Right cardiac atrium (tissue), 5 donors: ENCODE measurements around the gene MC1R. TPM values are rescaled to one million over a fixed set of nuclear protein-coding genes. Genes with fewer than 3 reads are reported as not detected.
A peak's percentile ranks its signal among the peaks of the same experiment; 100 is the strongest.
"Not testable (repeated sequence)": the region's sequence is repeated elsewhere in the genome, so short reads cannot be mapped to it uniquely, and the experiment has no call there.

Experiments used
- ATAC-seq, 2 donors: fragments of 200-7000 bp; cut with Tn5 transposase; one replicate each; pipeline versions ENCODE4 v1.8.0 to v1.9.1; 2020; ENCODE audit warnings: moderate library complexity in 2 of 2, mild to moderate bottlenecking in 1 of 2
- DNase-seq, 3 donors: peaks; one replicate each; pipeline ENCODE4 v3.0.0-alpha.2; 2020
- H3K27ac ChIP-seq: one replicate; pipeline ENCODE4 v1.5.1; 2013; ENCODE audit warnings: mild to moderate bottlenecking, low read length, control low read depth, moderate library complexity
- H3K27me3 ChIP-seq: one replicate; pipeline ENCODE4 v1.6.1; 2013; ENCODE audit not compliant: control insufficient read depth, insufficient read depth
- H3K4me1 ChIP-seq: one replicate; pipeline ENCODE4 v1.6.1; 2013; ENCODE audit warnings: low read length; ENCODE audit not compliant: control insufficient read depth, insufficient read depth
- H3K4me3 ChIP-seq: one replicate; pipeline ENCODE4 v1.5.1; 2013; ENCODE audit warnings: low read length, control low read depth
- H3K9me3 ChIP-seq: one replicate; pipeline ENCODE4 v1.6.1; 2013; ENCODE audit warnings: low read length; ENCODE audit not compliant: control insufficient read depth
- WGBS: extraction: QIAGEN DNeasy Blood & Tissue Kit; methylation state at CpG from one replicate; pipeline ENCODE4 v1.1.7; 2013; 5-methylcytosine and 5-hydroxymethylcytosine counted together
- intact Hi-C, 4 donors: fragments of 100-400 bp; cut with DNase I; formaldehyde crosslinking; loops; one replicate each; pipeline versions ENCODE4 v1.11.0 to v1.14.0; 2022 to 2023
- polyA plus RNA-seq: library from polyadenylated mRNA; stranded (reverse); fragments of 200-250 nt; gene quantifications from one replicate; pipeline ENCODE4 v1.2.3, GENCODE V29; 2013
- total RNA-seq, 4 donors: library from RNA; stranded (reverse); fragmentation: NEBNext Ultra II Directional; extraction: Animal tissue kit (Norgen Biotek cat#: 25700); gene quantifications; one replicate each; pipeline ENCODE4 v1.2.1, GENCODE V29; 2021
- donor health status: healthy with polysubstance abuse.
- donor health status: DM: no; HTN: yes; CAD: no.
- donor health status: DM: no; HTN: no; CAD: no.
- donor health status: DM: no; HTN: yes; CAD: no; lungs with severe emphysema.
- donor health status: DM: yes; HTN: yes; CAD: no.

The MC1R gene
- total and polyA plus RNA-seq, 5 donors = 1.3 to 2.6 (median 1.6) TPM

- ATAC-seq = no peak
- Histone ChIP-seq H3K9me3 (no peaks in the 10 kb centered on the region), H3K27me3 (no peaks in the 10 kb centered on the region), H3K4me3 (no peak overlapping the region), H3K27ac (no peak overlapping the region), H3K4me1 (no peaks in the 10 kb centered on the region)
- intact Hi-C loops = no loop called here
- WGBS = 95% methylated on average over 4 of the region's 4 CpGs
- no peak for DNase-seq
These were observed 10.4 kb upstream of the MC1R start for GRCh38 chr16:89908236-89908635.

DNA sequence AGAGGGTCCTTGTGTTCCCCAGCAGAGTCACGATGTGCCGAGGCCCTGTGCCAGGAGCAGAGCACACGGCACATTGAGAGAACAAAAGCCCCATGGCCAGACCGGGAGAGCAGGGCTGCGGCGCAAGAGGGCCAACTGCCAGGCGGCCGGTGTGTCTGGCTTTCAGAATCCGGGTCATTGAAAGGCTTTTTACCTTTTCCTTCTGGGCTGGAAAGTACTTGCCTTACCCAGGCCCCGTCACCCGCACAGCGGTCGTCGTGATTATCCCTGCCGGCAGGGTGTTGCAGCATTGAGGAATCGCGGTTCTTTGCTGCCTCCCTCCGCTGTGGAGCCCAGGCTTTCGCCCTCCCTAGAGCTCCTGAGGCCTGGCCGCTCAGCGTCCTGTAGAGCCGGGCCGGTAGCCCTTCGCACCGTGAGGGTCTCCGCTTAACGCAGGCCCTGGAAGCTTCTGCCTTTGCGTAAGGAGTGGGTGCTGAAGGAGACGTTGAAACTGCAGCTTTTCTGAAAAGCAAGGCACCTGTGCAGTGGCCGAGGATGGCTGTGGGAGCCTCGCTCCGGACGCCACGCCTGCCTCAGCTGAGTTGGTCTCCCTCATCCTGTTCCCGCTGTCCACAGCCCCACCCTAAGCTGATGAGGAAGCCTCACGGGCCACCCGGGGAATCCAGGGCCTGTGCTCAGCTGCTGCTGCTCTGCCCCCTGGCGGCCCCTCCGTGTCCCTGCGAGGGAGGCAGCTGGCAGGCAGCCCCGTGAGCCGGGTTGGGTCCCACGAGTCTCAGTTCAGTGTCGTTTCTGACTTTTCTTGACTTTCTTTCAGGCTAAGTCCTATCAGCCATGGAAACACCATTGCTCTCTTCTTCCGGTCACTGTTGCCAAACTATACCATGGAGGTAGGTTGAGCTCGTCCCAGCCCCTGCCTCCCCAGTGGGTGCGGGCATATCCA lies 8.6 kb upstream of the MC1R start:
- ATAC-seq = peak; percentile 81 to 87
- DNase-seq = peak; percentile 85 to 94 (median 92)
- 52% methylated on average over 47 of the region's 47 CpGs for WGBS
- Histone ChIP-seq H3K27me3 (no peaks in the 10 kb centered on the region), H3K27ac (no peak overlapping the region), H3K4me1 (no peaks in the 10 kb centered on the region), H3K9me3 (no peaks in the 10 kb centered on the region), H3K4me3 (no peak overlapping the region)
- intact Hi-C loops = no loop called here

- peak; percentile 5 to 14 for ATAC-seq
- WGBS = 92% methylated on average over 27 of the region's 27 CpGs
- Histone ChIP-seq H3K4me1 (no peaks in the 10 kb centered on the region), H3K27ac (no peak overlapping the region), H3K4me3 (no peak overlapping the region), H3K9me3 (no peaks in the 10 kb centered on the region), H3K27me3 (no peaks in the 10 kb centered on the region)
- intact Hi-C loops = no loop called here
- no peak for DNase-seq
These were observed 7.8 kb upstream of the MC1R start for GRCh38 chr16:89910717-89911354.

- no peaks in the 10 kb centered on the region for H3K4me1 ChIP-seq
- H3K27ac ChIP-seq = no peak overlapping the region
- H3K9me3 ChIP-seq = no peaks in the 10 kb centered on the region
- H3K27me3 ChIP-seq = no peaks in the 10 kb centered on the region
- no peak for DNase-seq
- intact Hi-C loops = no loop called here
- 93% methylated on average over 14 of the region's 14 CpGs for WGBS
- no peak overlapping the region for H3K4me3 ChIP-seq
- ATAC-seq = no peak
These were observed 7.3 kb upstream of the MC1R start for GRCh38 chr16:89911375-89911774.

GRCh38 chr16:89912143-89912542 lies 6.5 kb upstream of the MC1R start:
- WGBS = 85% methylated on average over 13 of the region's 13 CpGs
- DNase-seq = no peak
- intact Hi-C loops = no loop called here
- Histone ChIP-seq H3K9me3 (no peaks in the 10 kb centered on the region), H3K27ac (no peak overlapping the region), H3K27me3 (no peaks in the 10 kb centered on the region), H3K4me1 (no peaks in the 10 kb centered on the region), H3K4me3 (no peak overlapping the region)
- no peak for ATAC-seq

- no peak for ATAC-seq
- 64% methylated on average over 14 of the region's 14 CpGs for WGBS
These were observed 6.0 kb upstream of the MC1R start for GRCh38 chr16:89912627-89913026.

DNA sequence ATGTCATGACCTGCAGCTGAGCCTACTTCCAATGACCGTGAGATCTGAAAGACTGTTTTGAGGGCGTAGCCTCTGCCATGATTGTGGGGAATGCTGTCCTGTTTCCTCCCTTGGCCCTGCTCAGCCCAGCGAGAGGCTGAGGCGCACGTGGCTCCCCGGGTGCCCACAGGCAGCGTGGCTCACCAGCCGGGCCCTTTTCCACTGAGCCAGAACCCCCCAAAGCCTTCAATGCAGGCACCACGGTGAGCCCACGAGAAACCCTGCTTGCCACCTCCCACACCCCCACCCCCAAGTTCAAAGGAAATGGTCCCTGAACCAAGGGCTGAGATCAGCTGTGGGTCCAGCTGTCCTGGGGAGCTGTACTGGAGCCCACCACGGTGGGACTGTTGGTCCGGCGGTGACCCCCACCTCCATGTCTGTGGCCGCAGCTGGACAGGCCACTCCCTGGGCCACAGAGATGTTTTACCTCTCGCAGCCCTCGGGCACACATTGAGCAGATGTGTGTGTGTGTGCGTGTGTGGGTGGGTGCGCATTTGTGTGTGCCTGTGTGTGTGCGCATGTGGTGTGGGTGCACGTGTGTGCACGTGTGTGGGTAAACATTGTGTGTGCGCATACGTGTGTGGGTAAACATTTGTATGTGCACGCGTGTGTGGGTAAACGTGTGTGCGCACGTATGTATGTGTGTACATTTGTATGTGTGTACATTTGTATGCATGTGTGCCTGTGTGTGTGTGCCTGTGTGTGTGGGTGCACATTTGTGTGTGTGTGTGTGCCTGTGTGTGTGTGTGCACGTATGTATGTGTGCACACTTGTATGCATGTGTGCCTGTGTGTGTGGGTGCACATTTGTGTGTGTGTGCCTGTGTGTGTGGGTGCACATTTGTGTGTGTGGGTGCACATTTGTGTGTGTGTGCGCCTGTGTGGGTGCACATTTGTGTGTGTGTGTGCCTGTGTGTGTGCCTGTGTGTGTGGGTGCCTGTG lies 5.0 kb upstream of the MC1R start:
- Histone ChIP-seq H3K9me3 (no peaks in the 10 kb centered on the region), H3K4me1 (no peaks in the 10 kb centered on the region), H3K4me3 (no peak overlapping the region), H3K27me3 (no peaks in the 10 kb centered on the region), H3K27ac (no peak overlapping the region)
- 81% methylated on average over 30 of the region's 30 CpGs for WGBS
- DNase-seq (no peak), ATAC-seq (no peak)
- intact Hi-C loops = no loop called here

More at GRCh38 chr16:89912627-89913026, 6.0 kb upstream of the MC1R start:
- no peaks in the 10 kb centered on the region for H3K27me3 ChIP-seq
- H3K4me1 ChIP-seq = no peaks in the 10 kb centered on the region
- H3K9me3 ChIP-seq = no peaks in the 10 kb centered on the region
- H3K27ac ChIP-seq = no peak overlapping the region
- DNase-seq = no peak
- intact Hi-C loops = no loop called here
- H3K4me3 ChIP-seq = no peak overlapping the region

DNA sequence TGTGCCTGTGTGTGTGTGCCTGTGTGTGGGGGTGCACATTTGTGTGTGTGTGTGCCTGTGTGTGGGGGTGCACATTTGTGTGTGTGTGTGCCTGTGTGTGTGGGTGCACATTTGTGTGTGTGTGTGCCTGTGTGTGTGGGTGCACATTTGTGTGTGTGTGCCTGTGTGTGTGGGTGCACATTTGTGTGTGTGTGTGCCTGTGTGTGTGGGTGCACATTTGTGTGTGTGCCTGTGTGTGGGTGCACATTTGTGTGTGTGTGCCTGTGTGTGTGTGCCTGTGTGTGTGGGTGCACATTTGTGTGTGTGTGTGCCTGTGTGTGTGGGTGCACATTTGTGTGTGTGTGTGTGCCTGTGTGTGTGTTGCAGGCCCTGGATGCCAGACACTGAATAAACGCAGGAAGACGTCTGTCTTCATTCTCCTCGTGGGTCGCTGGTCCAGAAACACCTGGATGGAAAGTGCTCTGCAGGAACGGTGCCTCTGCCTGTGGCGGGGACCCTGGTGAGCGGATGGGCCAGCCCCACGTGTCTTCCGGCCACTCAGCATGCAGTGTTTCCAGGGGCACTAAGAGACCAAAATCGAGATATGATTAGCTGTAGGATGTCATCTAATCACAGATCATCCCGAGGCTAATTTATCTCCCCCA lies 3.9 kb upstream of the MC1R start:
- H3K4me3 ChIP-seq, intact Hi-C loops, DNase-seq, H3K27me3 ChIP-seq, ATAC-seq, H3K27ac ChIP-seq, H3K9me3 ChIP-seq, H3K4me1 ChIP-seq: not testable (repeated sequence)
- WGBS = 56% methylated on average over 11 of the region's 11 CpGs

GRCh38 chr16:89915303-89916232 lies 3.1 kb upstream of the MC1R start:
- no peak overlapping the region for H3K4me3 ChIP-seq
- H3K27me3 ChIP-seq = no peaks in the 10 kb centered on the region
- DNase-seq = peak in 1 of 3 donors; percentile 46
- no peaks in the 10 kb centered on the region for H3K4me1 ChIP-seq
- H3K27ac ChIP-seq = no peak overlapping the region
- no peak for ATAC-seq
- H3K9me3 ChIP-seq = no peaks in the 10 kb centered on the region
- WGBS = 78% methylated on average over 40 of the region's 40 CpGs
- intact Hi-C loops = no loop called here
